ENCODE data around the gene SEMA6A. TPM values are rescaled to one million over a fixed set of nuclear protein-coding genes. Genes with fewer than 3 reads are reported as not detected.

SEMA6A gene
- total and polyA plus RNA-seq, 4 donors = 3.4 to 31.6 (median 12.0) TPM

GRCh38 chr5:116539222-116539621 lies 35.4 kb downstream of the SEMA6A start:
- H3K9ac ChIP-seq (ENCODE audit: insufficient read depth in 1 of 2, low read length in 2 of 2) = no peak overlapping the region
- H3K4me3 ChIP-seq = no peak overlapping the region
- no peaks in the 10 kb centered on the region for H3K27me3 ChIP-seq (ENCODE audit: control insufficient read depth in 3 of 3, insufficient read depth in 3 of 3, low read length in 2 of 3)
- ATAC-seq (ENCODE audit: insufficient read depth, low FRiP score) (no peak), DNase-seq (no peak)
- TF ChIP-seq CTCF (IDR thresholded peaks at IDR 0.05; ENCODE audit: control extremely low read depth, extremely low read depth) = no peak
- H3K27ac ChIP-seq (ENCODE audit: low read depth in 1 of 2, low read length in 1 of 2) = no peak overlapping the region
- peaks cover 0 to 2% (median 0%) of the 10 kb centered on the region in 4 donors for H3K9me3 ChIP-seq (ENCODE audit: control insufficient read depth in 4 of 4, insufficient read depth in 3 of 4, low read length in 3 of 4)
- 82 to 84% methylated on average over 3 of the region's 3 CpGs for WGBS, 2 donors
- peaks cover 5 to 25% (median 9%) of the 10 kb centered on the region in 5 donors for H3K4me1 ChIP-seq (ENCODE audit: control insufficient read depth in 5 of 5, insufficient read depth in 5 of 5, low read length in 5 of 5)
- H3K36me3 ChIP-seq (ENCODE audit: control insufficient read depth in 4 of 4, insufficient read depth in 4 of 4, low read length in 4 of 4) = no peaks in the 10 kb centered on the region

DNA sequence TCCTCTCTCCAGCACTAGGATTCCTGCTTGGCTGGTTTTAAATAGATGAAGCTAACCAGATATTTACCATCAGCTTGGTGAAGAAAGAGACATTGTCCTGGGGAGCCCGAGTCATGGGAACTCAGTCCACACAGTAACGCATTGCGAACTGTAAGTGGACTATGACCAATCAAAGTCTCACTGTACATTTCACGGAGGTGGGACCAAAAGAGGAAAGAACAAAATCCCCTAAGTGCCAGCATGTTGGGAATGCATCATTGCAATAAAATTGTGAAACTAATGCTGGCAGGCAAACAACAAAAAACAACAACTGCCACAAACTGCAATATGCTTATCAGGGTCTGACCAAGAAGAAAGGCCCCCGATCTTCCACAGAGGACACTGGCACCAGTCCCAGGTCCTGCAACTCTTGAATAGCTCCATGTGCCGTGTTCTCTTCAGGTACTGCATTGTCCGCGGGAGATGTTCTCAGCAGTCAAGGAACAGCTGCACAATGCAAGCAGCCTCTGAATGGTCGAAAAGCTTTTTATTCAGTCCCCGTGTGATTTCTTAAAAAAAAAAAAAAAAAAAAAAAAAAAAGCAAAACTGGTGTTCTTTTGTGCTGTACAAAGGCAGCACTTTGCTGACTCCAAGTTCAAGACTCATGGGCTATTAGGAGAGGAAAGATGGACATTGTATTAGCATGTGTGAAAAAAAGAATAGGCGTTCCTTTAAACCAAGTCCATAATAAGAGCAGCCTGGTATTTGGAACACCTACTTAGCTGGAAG lies 38.1 kb downstream of the SEMA6A start:
- H3K36me3 ChIP-seq (ENCODE audit: control insufficient read depth in 4 of 4, insufficient read depth in 4 of 4, low read length in 4 of 4) = no peaks in the 10 kb centered on the region
- H3K9ac ChIP-seq (ENCODE audit: insufficient read depth in 1 of 2, low read length in 2 of 2) = no peak overlapping the region
- H3K4me3 ChIP-seq = no peak overlapping the region
- ATAC-seq (ENCODE audit: insufficient read depth, low FRiP score) = no peak
- no peak for TF ChIP-seq CTCF (IDR thresholded peaks at IDR 0.05; ENCODE audit: control extremely low read depth, extremely low read depth)
- no peaks in the 10 kb centered on the region for H3K9me3 ChIP-seq (ENCODE audit: control insufficient read depth in 4 of 4, insufficient read depth in 3 of 4, low read length in 3 of 4)
- H3K4me1 ChIP-seq (ENCODE audit: control insufficient read depth in 5 of 5, insufficient read depth in 5 of 5, low read length in 5 of 5) = peaks cover 6 to 31% (median 21%) of the 10 kb centered on the region in 5 donors
- no peaks in the 10 kb centered on the region for H3K27me3 ChIP-seq (ENCODE audit: control insufficient read depth in 3 of 3, insufficient read depth in 3 of 3, low read length in 2 of 3)
- H3K27ac ChIP-seq (ENCODE audit: low read depth in 1 of 2, low read length in 1 of 2) = no peak overlapping the region
- peak; percentile 26 to 68 (median 52) for DNase-seq
- 77 to 84% methylated on average over 11 of the region's 11 CpGs for WGBS, 2 donors

DNA sequence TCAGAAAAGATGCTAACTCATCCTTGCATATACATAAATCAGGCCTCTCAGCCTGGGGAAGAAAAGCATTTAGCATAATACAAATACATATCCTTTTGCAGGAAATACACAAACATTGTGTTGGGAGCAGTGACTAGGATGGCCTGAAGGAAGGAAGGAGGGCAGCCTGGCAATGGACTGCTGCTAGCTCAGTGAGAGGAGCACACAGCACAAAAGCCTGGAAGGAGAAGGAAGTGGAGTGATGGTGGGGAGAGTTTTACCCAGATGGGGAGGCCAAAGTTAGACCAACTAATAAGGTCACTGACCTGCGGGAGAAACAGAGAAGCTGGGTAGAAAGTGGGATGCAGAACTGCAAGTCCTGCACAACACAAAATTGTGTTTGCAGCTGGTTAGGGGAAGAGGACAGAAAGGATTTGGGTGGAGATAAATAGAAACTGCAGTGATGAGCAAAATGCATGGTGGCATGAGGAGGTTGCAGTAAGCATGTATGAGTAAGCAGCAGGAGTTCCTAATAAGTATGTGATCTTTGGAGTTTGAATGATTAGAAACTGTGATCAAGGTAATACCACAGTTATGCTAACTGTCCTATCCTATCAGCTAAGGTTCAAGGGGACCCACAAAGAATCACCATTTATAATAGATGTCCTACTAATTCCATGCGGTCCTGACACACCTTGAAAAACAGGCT lies 39.5 kb downstream of the SEMA6A start:
- Histone ChIP-seq H3K36me3 (ENCODE audit: control insufficient read depth in 4 of 4, insufficient read depth in 4 of 4, low read length in 4 of 4) (no peaks in the 10 kb centered on the region), H3K9me3 (ENCODE audit: control insufficient read depth in 4 of 4, insufficient read depth in 3 of 4, low read length in 3 of 4) (no peaks in the 10 kb centered on the region), H3K27me3 (ENCODE audit: control insufficient read depth in 3 of 3, insufficient read depth in 3 of 3, low read length in 2 of 3) (no peaks in the 10 kb centered on the region), H3K27ac (ENCODE audit: low read depth in 1 of 2, low read length in 1 of 2) (no peak overlapping the region), H3K4me3 (no peak overlapping the region), H3K4me1 (ENCODE audit: control insufficient read depth in 5 of 5, insufficient read depth in 5 of 5, low read length in 5 of 5) (peaks cover 7 to 32% (median 21%) of the 10 kb centered on the region in 5 donors), H3K9ac (ENCODE audit: insufficient read depth in 1 of 2, low read length in 2 of 2) (no peak overlapping the region)
- WGBS, 2 donors = 81 to 88% methylated on average over 2 of the region's 2 CpGs
- DNase-seq (no peak), ATAC-seq (ENCODE audit: insufficient read depth, low FRiP score) (no peak)
- TF ChIP-seq CTCF (IDR thresholded peaks at IDR 0.05; ENCODE audit: control extremely low read depth, extremely low read depth) = no peak
